ENCODE data around the gene MEPCE.

DNA sequence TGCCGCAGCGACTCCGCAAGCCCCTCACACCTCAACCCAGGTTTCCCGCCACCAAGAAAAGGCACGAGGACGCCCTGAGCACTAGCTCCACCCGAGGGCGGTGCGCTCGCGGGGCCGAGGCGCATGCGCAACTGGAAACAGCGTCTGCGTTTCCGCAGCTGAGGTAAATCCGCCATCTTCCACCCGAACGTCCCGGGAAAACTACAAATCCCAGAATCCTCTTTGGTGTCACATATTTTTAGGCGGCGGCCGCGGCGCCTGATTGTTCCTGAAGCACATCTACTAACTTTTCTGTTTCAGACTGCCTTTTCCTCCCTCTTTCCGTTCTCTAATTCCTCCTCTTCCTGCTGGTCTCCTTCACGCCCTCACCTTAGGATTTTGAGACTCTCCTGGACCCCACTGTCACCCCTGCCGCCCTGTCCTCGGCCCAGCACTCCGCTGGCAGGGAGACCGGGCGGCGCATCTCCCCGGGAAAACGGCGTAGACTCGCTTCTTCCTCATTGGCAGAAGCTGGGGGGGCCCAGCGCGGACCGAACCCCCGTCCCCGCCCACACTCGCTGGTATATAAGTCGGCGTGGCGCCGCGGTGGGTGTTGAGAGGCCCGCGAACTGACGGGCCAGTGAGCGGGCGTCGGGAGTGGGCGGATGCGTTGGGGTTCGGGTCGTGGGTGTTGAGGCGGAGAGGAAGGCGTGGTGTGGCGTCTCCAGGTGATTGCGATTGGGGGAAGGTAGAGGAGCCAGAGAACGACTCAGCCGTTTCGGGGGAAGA lies 1.2 kb upstream of the MEPCE start, which contains the start of gene ZCWPW1:
- TF ChIP-seq, protein P1, sequence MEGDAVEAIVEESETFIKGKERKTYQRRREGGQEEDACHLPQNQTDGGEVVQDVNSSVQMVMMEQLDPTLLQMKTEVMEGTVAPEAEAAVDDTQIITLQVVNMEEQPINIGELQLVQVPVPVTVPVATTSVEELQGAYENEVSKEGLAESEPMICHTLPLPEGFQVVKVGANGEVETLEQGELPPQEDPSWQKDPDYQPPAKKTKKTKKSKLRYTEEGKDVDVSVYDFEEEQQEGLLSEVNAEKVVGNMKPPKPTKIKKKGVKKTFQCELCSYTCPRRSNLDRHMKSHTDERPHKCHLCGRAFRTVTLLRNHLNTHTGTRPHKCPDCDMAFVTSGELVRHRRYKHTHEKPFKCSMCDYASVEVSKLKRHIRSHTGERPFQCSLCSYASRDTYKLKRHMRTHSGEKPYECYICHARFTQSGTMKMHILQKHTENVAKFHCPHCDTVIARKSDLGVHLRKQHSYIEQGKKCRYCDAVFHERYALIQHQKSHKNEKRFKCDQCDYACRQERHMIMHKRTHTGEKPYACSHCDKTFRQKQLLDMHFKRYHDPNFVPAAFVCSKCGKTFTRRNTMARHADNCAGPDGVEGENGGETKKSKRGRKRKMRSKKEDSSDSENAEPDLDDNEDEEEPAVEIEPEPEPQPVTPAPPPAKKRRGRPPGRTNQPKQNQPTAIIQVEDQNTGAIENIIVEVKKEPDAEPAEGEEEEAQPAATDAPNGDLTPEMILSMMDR (IDR thresholded peaks at IDR 0.05): peak in 2 of 12 donors; percentile 15 to 34
- TF ChIP-seq POLR2A (IDR thresholded peaks at IDR 0.05): peak; percentile 98 to 100
